HCT116 (cell line): ENCODE measurements around the gene MPHOSPH10. TPM values are rescaled to one million over a fixed set of nuclear protein-coding genes. Genes with fewer than 3 reads are reported as not detected.
"Not testable (repeated sequence)": the region's sequence is repeated elsewhere in the genome, so short reads cannot be mapped to it uniquely, and the experiment has no call there.

Source experiments
- ATAC-seq: fragments of 200-7000 bp; cut with Tn5 transposase; 2 replicates; pipeline ENCODE4 v1.9.1; 2020; ENCODE audit warnings: mild to moderate bottlenecking, moderate library complexity
- BruUV-seq: library from RNA; stranded (reverse); fragments of 400-500 nt; replicated peaks from 2 replicates; lab custom pipeline; 2021; lab: Mats Ljungman, UMichigan
- CTCF ChIA-PET: fragments of 300-600 bp; sonication (Branson Sonifier 250); formaldehyde crosslinking; loops from one replicate; lab custom pipeline; 2021; ENCODE audit warnings: antibody characterized with exemption; lab: Charles Lee
- POLR2A ChIA-PET: fragments of 300-600, 350-600 bp; sonication (Branson Sonifier 250); formaldehyde crosslinking; loops from one replicate; lab custom pipeline; 2021; ENCODE audit warnings: antibody characterized with exemption; lab: Charles Lee
- RAD21 ChIA-PET, 2 experiments: fragments of 300-600 bp; sonication (Branson Sonifier 250); formaldehyde crosslinking; loops; one replicate each; lab custom pipeline; 2023; ENCODE audit warnings: low total read pairs in 2 of 2; ENCODE audit not compliant: uncharacterized antibody in 2 of 2, unreplicated experiment in 2 of 2, low non-redundant PET in 1 of 2; lab: Charles Lee
- DNase-seq: peaks from one replicate; pipeline ENCODE4 v3.0.0-alpha.2; 2010; ENCODE audit warnings: low read depth, low spot score
- H2AFZ ChIP-seq: fragments of 200-600 bp; shearing (Covaris generic), sonication (generic); 2 replicates; pipeline ENCODE4 v1.6.1; 2017; ENCODE audit warnings: low read depth, mixed run types, mixed read lengths, antibody characterized with exemption, low read length; ENCODE audit not compliant: poor library complexity, severe bottlenecking
- H3K27ac ChIP-seq: 2 replicates; pipeline ENCODE4 v1.5.1; 2012; ENCODE audit warnings: low read depth, low read length
- H3K27me3 ChIP-seq: fragments of 200-600 bp; sonication (generic); 2 replicates; pipeline ENCODE4 v1.6.1; 2016; ENCODE audit warnings: mixed run types, low read length, mixed read lengths; ENCODE audit not compliant: insufficient read depth
- H3K36me3 ChIP-seq, 2 experiments: fragments of 200-500 bp in 1 of 2; fragments of 200-600 bp in 1 of 2; sonication (Bioruptor generic) in 1 of 2; sonication (generic) in 1 of 2; 2 replicates each; pipeline versions ENCODE4 v1.5.1 to v1.6.1; 2014 to 2016; ENCODE audit warnings: low read length in 2 of 2, inconsistent platforms in 1 of 2, mixed read lengths in 1 of 2, mixed run types in 1 of 2; ENCODE audit not compliant: insufficient read depth in 2 of 2, control insufficient read depth in 1 of 2
- H3K4me1 ChIP-seq, 2 experiments: fragments of 200-600 bp in 1 of 2; sonication (generic) in 1 of 2; 2 replicates each; pipeline versions ENCODE4 v1.5.1 to v1.6.1; 2012 to 2017; ENCODE audit warnings: low read length in 2 of 2, inconsistent platforms in 1 of 2, mild to moderate bottlenecking in 1 of 2, mixed read lengths in 1 of 2, mixed run types in 1 of 2, moderate library complexity in 1 of 2; ENCODE audit not compliant: insufficient read depth in 2 of 2, control insufficient read depth in 1 of 2
- H3K4me2 ChIP-seq: fragments of 200-600 bp; sonication (generic); 2 replicates; pipeline ENCODE4 v1.6.1; 2017; ENCODE audit warnings: mixed run types, low read length, mixed read lengths
- H3K4me3 ChIP-seq, 2 experiments: fragments of 200-600 bp in 1 of 2; sonication (generic) in 1 of 2; replicated peaks in 1 of 2; 2 replicates each; pipeline ENCODE4 v1.5.1; 2011 to 2016; ENCODE audit warnings: low read length in 2 of 2, control low read depth in 1 of 2, low read depth in 1 of 2, mild to moderate bottlenecking in 1 of 2, mixed read lengths in 1 of 2, mixed run types in 1 of 2
- H3K79me2 ChIP-seq: fragments of 200-600 bp; sonication (generic); 2 replicates; pipeline ENCODE4 v1.6.1; 2017; ENCODE audit warnings: mild to moderate bottlenecking, mixed run types, low read length, moderate library complexity, mixed read lengths; ENCODE audit not compliant: insufficient read depth
- H3K9ac ChIP-seq: fragments of 200-600 bp; sonication (generic); 2 replicates; pipeline ENCODE4 v1.6.1; 2016; ENCODE audit warnings: low read length, mixed read lengths
- H3K9me2 ChIP-seq: fragments of 200-600 bp; sonication (generic), shearing (Covaris generic); 2 replicates; pipeline ENCODE4 v1.6.1; 2017; ENCODE audit warnings: mixed run types, mild to moderate bottlenecking, moderate library complexity; ENCODE audit not compliant: insufficient read depth
- H3K9me3 ChIP-seq, 2 experiments: fragments of 200-500 bp in 1 of 2; fragments of 200-600 bp in 1 of 2; sonication (Bioruptor generic) in 1 of 2; sonication (generic) in 1 of 2; 2 replicates each; pipeline ENCODE4 v1.6.1; 2014 to 2017; ENCODE audit warnings: low read length in 2 of 2, mixed read lengths in 2 of 2, inconsistent platforms in 1 of 2, low read depth in 1 of 2, mild to moderate bottlenecking in 1 of 2, mixed run types in 1 of 2, moderate library complexity in 1 of 2; ENCODE audit not compliant: control insufficient read depth in 1 of 2, insufficient read depth in 1 of 2
- H4K20me1 ChIP-seq: fragments of 200-600 bp; sonication (generic), shearing (Covaris generic); 2 replicates; pipeline ENCODE4 v1.6.1; 2017; ENCODE audit warnings: mixed run types, mild to moderate bottlenecking, moderate library complexity; ENCODE audit not compliant: insufficient read depth
- ZBTB33 ChIP-seq: IDR thresholded peaks from 2 replicates; pipeline ENCODE4 v1.6.1; 2011; ENCODE audit warnings: mild to moderate bottlenecking, low read length, moderate library complexity; ENCODE audit not compliant: insufficient replicate concordance; ENCODE audit errors: extremely low read depth
- intact Hi-C: fragments of 100-400 bp; cut with micrococcal nuclease; formaldehyde crosslinking; loops from 2 replicates; pipeline ENCODE4 v1.10.0; 2022
- total RNA-seq: library from RNA; stranded (reverse); gene quantifications from one replicate; pipeline ENCODE4 v1.2.1, GENCODE V29; 2021; ENCODE audit not compliant: unreplicated experiment

MPHOSPH10 gene
- total RNA-seq, 1 experiment from 2014 or later = 36.7 TPM

GRCh38 chr2:71082402-71083252, 47.8 kb upstream of the MPHOSPH10 start (continued):
- no peak for TF ChIP-seq ZBTB33

- ATAC-seq, H3K4me3 ChIP-seq, H2AFZ ChIP-seq, H4K20me1 ChIP-seq, DNase-seq, H3K9me2 ChIP-seq, intact Hi-C loops, BruUV-seq, H3K27ac ChIP-seq, H3K4me1 ChIP-seq, H3K4me2 ChIP-seq, H3K79me2 ChIP-seq, H3K9ac ChIP-seq, POLR2A ChIA-PET, H3K9me3 ChIP-seq, CTCF ChIA-PET, RAD21 ChIA-PET, H3K27me3 ChIP-seq, H3K36me3 ChIP-seq: not testable (repeated sequence)
Measured at GRCh38 chr2:71083297-71083696, 47.1 kb upstream of the MPHOSPH10 start.

GRCh38 chr2:71083752-71084312, 46.6 kb upstream of the MPHOSPH10 start:
- POLR2A ChIA-PET, H4K20me1 ChIP-seq, DNase-seq, H3K9me3 ChIP-seq, H3K36me3 ChIP-seq, H3K9me2 ChIP-seq, H3K27ac ChIP-seq, CTCF ChIA-PET, H2AFZ ChIP-seq, H3K4me1 ChIP-seq, intact Hi-C loops, H3K4me3 ChIP-seq, ATAC-seq, H3K27me3 ChIP-seq, H3K79me2 ChIP-seq, H3K4me2 ChIP-seq, H3K9ac ChIP-seq, BruUV-seq, RAD21 ChIA-PET: not testable (repeated sequence)

GRCh38 chr2:71085325-71086003, 45.0 kb upstream of the MPHOSPH10 start:
- H3K9me2 ChIP-seq, H3K4me1 ChIP-seq, ATAC-seq, H3K79me2 ChIP-seq, BruUV-seq, CTCF ChIA-PET, POLR2A ChIA-PET, DNase-seq, RAD21 ChIA-PET, H3K4me3 ChIP-seq, H4K20me1 ChIP-seq, H3K9ac ChIP-seq, H3K27ac ChIP-seq, H3K27me3 ChIP-seq, H3K4me2 ChIP-seq, H3K9me3 ChIP-seq, H2AFZ ChIP-seq, H3K36me3 ChIP-seq, intact Hi-C loops: not testable (repeated sequence)
